AG09309 (cell line): ENCODE results near the gene AGBL4.

ENCODE experiments used
- DNase-seq: peaks from one replicate; pipeline ENCODE4 v3.0.0-alpha.2; 2010; ENCODE audit warnings: low read depth
- H3K4me3 ChIP-seq: 2 replicates; pipeline ENCODE4 v1.5.1; 2011; ENCODE audit warnings: mild to moderate bottlenecking, low read depth, low read length, moderate library complexity; ENCODE audit not compliant: control insufficient read depth
- TF ChIP-seq, protein P1 (sequence below): IDR thresholded peaks from 2 replicates; pipeline ENCODE4 v1.5.1; 2011; ENCODE audit warnings: mild to moderate bottlenecking, low read depth, low read length, inconsistent platforms; ENCODE audit not compliant: insufficient read depth, control insufficient read depth; ENCODE audit errors: missing control alignments

The AGBL4 gene

GRCh38 chr1:48848035-48848434, 1175.7 kb downstream of the AGBL4 start:
- no peak for DNase-seq
- no peak overlapping the region for H3K4me3 ChIP-seq
- TF ChIP-seq, protein P1, sequence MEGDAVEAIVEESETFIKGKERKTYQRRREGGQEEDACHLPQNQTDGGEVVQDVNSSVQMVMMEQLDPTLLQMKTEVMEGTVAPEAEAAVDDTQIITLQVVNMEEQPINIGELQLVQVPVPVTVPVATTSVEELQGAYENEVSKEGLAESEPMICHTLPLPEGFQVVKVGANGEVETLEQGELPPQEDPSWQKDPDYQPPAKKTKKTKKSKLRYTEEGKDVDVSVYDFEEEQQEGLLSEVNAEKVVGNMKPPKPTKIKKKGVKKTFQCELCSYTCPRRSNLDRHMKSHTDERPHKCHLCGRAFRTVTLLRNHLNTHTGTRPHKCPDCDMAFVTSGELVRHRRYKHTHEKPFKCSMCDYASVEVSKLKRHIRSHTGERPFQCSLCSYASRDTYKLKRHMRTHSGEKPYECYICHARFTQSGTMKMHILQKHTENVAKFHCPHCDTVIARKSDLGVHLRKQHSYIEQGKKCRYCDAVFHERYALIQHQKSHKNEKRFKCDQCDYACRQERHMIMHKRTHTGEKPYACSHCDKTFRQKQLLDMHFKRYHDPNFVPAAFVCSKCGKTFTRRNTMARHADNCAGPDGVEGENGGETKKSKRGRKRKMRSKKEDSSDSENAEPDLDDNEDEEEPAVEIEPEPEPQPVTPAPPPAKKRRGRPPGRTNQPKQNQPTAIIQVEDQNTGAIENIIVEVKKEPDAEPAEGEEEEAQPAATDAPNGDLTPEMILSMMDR: no peak

- DNase-seq: no peak
- H3K4me3 ChIP-seq: no peak overlapping the region
- TF ChIP-seq, protein P1: no peak
Observed at GRCh38 chr1:48846441-48846840, 1177.3 kb downstream of the AGBL4 start.

DNA sequence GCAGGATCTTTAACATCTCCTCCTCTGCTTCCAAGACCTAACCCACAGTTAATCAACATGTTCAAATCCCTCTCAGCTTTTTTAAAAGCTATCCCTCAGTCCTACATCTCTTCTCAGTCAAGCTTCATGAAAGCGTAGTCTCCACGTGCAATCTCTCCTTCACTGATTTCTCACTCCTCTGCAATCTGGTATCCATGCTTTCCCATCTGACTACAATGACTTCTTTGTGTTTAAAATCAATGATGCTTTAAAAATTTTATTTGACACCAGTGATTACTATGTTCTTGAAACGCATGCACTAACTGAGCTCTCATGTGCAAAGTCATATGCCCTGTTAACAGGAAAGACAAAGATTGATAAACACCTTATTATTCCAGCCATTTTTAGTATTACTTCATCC, 1179.6 kb downstream of the AGBL4 start:
- no peak overlapping the region for H3K4me3 ChIP-seq
- DNase-seq: no peak
- TF ChIP-seq, protein P1: no peak

- H3K4me3 ChIP-seq: no peak overlapping the region
- no peak for DNase-seq
- TF ChIP-seq, protein P1: no peak
Observed at GRCh38 chr1:48841966-48842365, 1181.8 kb downstream of the AGBL4 start.

DNA sequence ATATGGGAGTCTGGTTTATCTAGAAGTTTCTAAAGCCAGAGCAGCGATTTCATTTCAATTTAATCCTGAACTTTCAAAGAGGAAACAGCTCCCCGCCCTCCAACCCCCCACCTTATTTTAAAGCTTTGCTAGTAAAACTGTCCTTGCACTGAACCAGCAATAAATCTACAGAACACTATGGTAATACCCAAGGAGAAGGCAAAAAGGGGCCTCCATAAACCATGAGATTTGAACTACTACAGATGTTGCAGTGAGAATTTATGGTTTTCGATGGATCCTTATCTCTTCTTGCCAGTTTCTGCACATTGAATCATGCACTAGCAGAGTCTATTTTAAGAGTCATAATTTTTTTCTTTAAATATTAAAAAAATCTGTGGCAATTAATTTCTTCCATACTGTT, 1182.3 kb downstream of the AGBL4 start:
- no peak for DNase-seq
- TF ChIP-seq, protein P1: no peak

GRCh38 chr1:48831120-48831978, 1192.4 kb downstream of the AGBL4 start:
- no peak for DNase-seq
- no peak overlapping the region for H3K4me3 ChIP-seq
- TF ChIP-seq, protein P1: no peak

More for the DNA sequence above, 1182.3 kb downstream of the AGBL4 start:
- no peak overlapping the region for H3K4me3 ChIP-seq
